CD14-positive monocyte (primary cell): ENCODE data around the gene DCC. TPM values are rescaled to one million over a fixed set of nuclear protein-coding genes. Genes with fewer than 3 reads are reported as not detected.

ENCODE experiments used
- DNase-seq, 3 donors: peaks; one replicate each; pipeline ENCODE4 v3.0.0-alpha.2; 2011 to 2022
- H2AFZ ChIP-seq: 2 replicates; pipeline ENCODE4 v1.6.0; 2012; ENCODE audit warnings: mild to moderate bottlenecking, low read depth, low read length, inconsistent platforms; ENCODE audit not compliant: insufficient read depth, poor library complexity, severe bottlenecking
- H3K27ac ChIP-seq, 2 donors: 1 replicate in 1 of 2; 2 replicates in 1 of 2; pipeline ENCODE4 v1.5.1; 2012 to 2013; ENCODE audit warnings: low read length in 2 of 2, control low read depth in 1 of 2, inconsistent platforms in 1 of 2, low read depth in 1 of 2, mild to moderate bottlenecking in 1 of 2
- H3K27me3 ChIP-seq, 2 donors: one replicate each; pipeline versions ENCODE4 v1.6.0 to v1.6.1; 2011 to 2013; ENCODE audit warnings: low read length in 2 of 2; ENCODE audit not compliant: control insufficient read depth in 2 of 2, insufficient read depth in 2 of 2
- H3K36me3 ChIP-seq, 2 donors: replicated peaks in 1 of 2; 1 replicate in 1 of 2; 2 replicates in 1 of 2; pipeline versions ENCODE4 v1.5.1 to v1.6.1; 2012 to 2013; ENCODE audit warnings: low read length in 2 of 2, control low read depth in 1 of 2, inconsistent platforms in 1 of 2, mild to moderate bottlenecking in 1 of 2; ENCODE audit not compliant: insufficient read depth in 2 of 2, control insufficient read depth in 1 of 2
- H3K4me1 ChIP-seq, 2 donors: 1 replicate in 1 of 2; 2 replicates in 1 of 2; pipeline versions ENCODE4 v1.5.1 to v1.6.1; 2012 to 2013; ENCODE audit warnings: low read length in 2 of 2, control low read depth in 1 of 2, inconsistent platforms in 1 of 2, mild to moderate bottlenecking in 1 of 2, moderate library complexity in 1 of 2; ENCODE audit not compliant: insufficient read depth in 2 of 2, control insufficient read depth in 1 of 2
- H3K4me2 ChIP-seq: replicated peaks from 2 replicates; pipeline ENCODE3; 2012; ENCODE audit warnings: low read length, moderate library complexity, mild to moderate bottlenecking; ENCODE audit not compliant: poor library complexity, severe bottlenecking; ENCODE audit errors: extremely low read depth
- H3K4me3 ChIP-seq, 3 experiments: fragments of 200-600 bp in 1 of 3; sonication (generic) in 1 of 3; replicated peaks in 1 of 3; 1 replicate in 2 of 3; 2 replicates in 1 of 3; pipeline ENCODE4 v1.5.1; 2011 to 2013; ENCODE audit warnings: low read length in 3 of 3, mild to moderate bottlenecking in 3 of 3, control low read depth in 2 of 3, low read depth in 2 of 3, inconsistent platforms in 1 of 3, moderate library complexity in 1 of 3
- H3K79me2 ChIP-seq: 2 replicates; pipeline ENCODE4 v1.6.0; 2012; ENCODE audit warnings: mild to moderate bottlenecking, control low read depth, inconsistent platforms, low read length, moderate library complexity; ENCODE audit not compliant: insufficient read depth
- H3K9ac ChIP-seq: 2 replicates; pipeline ENCODE4 v1.6.0; 2017; ENCODE audit warnings: low read length, mild to moderate bottlenecking; ENCODE audit not compliant: insufficient read depth, poor library complexity, severe bottlenecking
- H3K9me3 ChIP-seq, 2 donors: replicated peaks in 1 of 2; 1 replicate in 1 of 2; 2 replicates in 1 of 2; pipeline versions ENCODE4 v1.5.1 to v1.6.1; 2012 to 2013; ENCODE audit warnings: low read length in 2 of 2, control low read depth in 1 of 2; ENCODE audit not compliant: control insufficient read depth in 1 of 2, insufficient read depth in 1 of 2
- H4K20me1 ChIP-seq: 2 replicates; pipeline ENCODE4 v1.6.0; 2012; ENCODE audit warnings: mild to moderate bottlenecking, low read length, control low read depth, moderate library complexity; ENCODE audit not compliant: insufficient read depth
- H3K27ac Mint-ChIP-seq, 7 donors: one replicate each; pipeline ENCODE4 v1.8.0; 2020; ENCODE audit warnings: mild to moderate bottlenecking in 7 of 7, mixed read lengths in 7 of 7, moderate library complexity in 6 of 7, inconsistent platforms in 2 of 7
- H3K27me3 Mint-ChIP-seq, 3 donors: one replicate each; pipeline ENCODE4 v1.8.0; 2021 to 2022; ENCODE audit warnings: low read depth in 3 of 3, mild to moderate bottlenecking in 3 of 3, mixed read lengths in 3 of 3, moderate library complexity in 3 of 3, inconsistent platforms in 1 of 3
- H3K36me3 Mint-ChIP-seq, 2 donors: one replicate each; pipeline ENCODE4 v1.8.0; 2020; ENCODE audit warnings: mixed read lengths in 2 of 2, inconsistent platforms in 1 of 2, mild to moderate bottlenecking in 1 of 2
- H3K4me1 Mint-ChIP-seq: one replicate; pipeline ENCODE4 v1.8.0; 2020; ENCODE audit warnings: mild to moderate bottlenecking, mixed read lengths
- H3K4me3 Mint-ChIP-seq, 2 donors: one replicate each; pipeline ENCODE4 v1.8.0; 2020; ENCODE audit warnings: mild to moderate bottlenecking in 2 of 2, mixed read lengths in 2 of 2, moderate library complexity in 1 of 2
- H3K9me3 Mint-ChIP-seq, 7 donors: one replicate each; pipeline ENCODE4 v1.8.0; 2020 to 2022; ENCODE audit warnings: mixed read lengths in 7 of 7, mild to moderate bottlenecking in 6 of 7, moderate library complexity in 6 of 7, inconsistent platforms in 2 of 7
- WGBS: methylation state at CpG from one replicate; pipeline ENCODE4 v1.1.5; 2013; ENCODE audit warnings: missing lambda C conversion rate; ENCODE audit not compliant: insufficient coverage; 5-methylcytosine and 5-hydroxymethylcytosine counted together
- intact Hi-C, 2 donors: fragments of 100-400 bp; cut with micrococcal nuclease; formaldehyde crosslinking; loops; one replicate each; pipeline versions ENCODE4 v1.15.0 to v1.15.1; 2023
- polyA plus RNA-seq, 3 donors: library from polyadenylated mRNA; depleted of rRNA in 1 of 3; unstranded in 2 of 3; stranded (reverse) in 1 of 3; fragments of 300-500 nt in 2 of 3; fragments of >200 nt in 1 of 3; fragmentation: Illumina TruSeq in 2 of 3; gene quantifications; 1 replicate in 2 of 3; 2 replicates in 1 of 3; pipeline ENCODE4 v1.2.3, GENCODE V29; 2012 to 2021
- TF ChIP-seq, protein P1 (sequence below): fragments of 200-600 bp; IDR thresholded peaks from one replicate; pipeline ENCODE4 v1.8.0; 2022; ENCODE audit warnings: antibody characterized with exemption, mild to moderate bottlenecking

DCC gene
- polyA plus RNA-seq, 3 donors: not detected

DNA sequence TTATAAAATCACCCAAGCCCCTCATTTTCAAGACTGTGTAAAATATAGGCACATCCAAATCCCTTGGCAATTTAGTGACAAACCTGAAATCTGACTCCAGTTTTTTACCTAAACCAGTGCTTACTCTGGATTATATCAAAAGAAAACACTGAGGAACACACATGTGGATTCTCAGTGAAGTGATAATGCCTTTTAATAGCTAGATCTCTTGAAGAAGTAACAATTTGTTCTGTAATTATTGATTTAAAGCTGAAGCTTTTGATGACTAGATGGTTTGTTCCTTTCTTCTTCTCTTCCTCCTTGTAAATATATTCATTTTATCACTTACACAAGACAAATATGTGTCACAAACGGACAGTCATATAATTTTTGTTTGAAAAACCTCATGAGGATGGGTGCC is 894.6 kb downstream of the DCC start:
- Mint-ChIP-seq H3K4me3 (no peak overlapping the region), H3K9me3 (peaks cover 0 to 4% (median 0%) of the 10 kb centered on the region in 7 donors), H3K27me3 (no peaks in the 10 kb centered on the region), H3K36me3 (no peaks in the 10 kb centered on the region), H3K27ac (no peak overlapping the region), H3K4me1 (no peaks in the 10 kb centered on the region)
- intact Hi-C loops: no loop called here
- H4K20me1 ChIP-seq: no peaks in the 10 kb centered on the region
- H3K79me2 ChIP-seq: no peaks in the 10 kb centered on the region
- DNase-seq: no peak
- no peaks in the 10 kb centered on the region for H3K27me3 ChIP-seq
- no peak overlapping the region for H2AFZ ChIP-seq
- no peaks in the 10 kb centered on the region for H3K4me1 ChIP-seq
- no CpG with 5 or more reads among the region's 1 CpG for WGBS
- H3K4me2 ChIP-seq: no peak overlapping the region
- no peak overlapping the region for H3K27ac ChIP-seq
- H3K36me3 ChIP-seq: no peaks in the 10 kb centered on the region
- TF ChIP-seq, protein P1, sequence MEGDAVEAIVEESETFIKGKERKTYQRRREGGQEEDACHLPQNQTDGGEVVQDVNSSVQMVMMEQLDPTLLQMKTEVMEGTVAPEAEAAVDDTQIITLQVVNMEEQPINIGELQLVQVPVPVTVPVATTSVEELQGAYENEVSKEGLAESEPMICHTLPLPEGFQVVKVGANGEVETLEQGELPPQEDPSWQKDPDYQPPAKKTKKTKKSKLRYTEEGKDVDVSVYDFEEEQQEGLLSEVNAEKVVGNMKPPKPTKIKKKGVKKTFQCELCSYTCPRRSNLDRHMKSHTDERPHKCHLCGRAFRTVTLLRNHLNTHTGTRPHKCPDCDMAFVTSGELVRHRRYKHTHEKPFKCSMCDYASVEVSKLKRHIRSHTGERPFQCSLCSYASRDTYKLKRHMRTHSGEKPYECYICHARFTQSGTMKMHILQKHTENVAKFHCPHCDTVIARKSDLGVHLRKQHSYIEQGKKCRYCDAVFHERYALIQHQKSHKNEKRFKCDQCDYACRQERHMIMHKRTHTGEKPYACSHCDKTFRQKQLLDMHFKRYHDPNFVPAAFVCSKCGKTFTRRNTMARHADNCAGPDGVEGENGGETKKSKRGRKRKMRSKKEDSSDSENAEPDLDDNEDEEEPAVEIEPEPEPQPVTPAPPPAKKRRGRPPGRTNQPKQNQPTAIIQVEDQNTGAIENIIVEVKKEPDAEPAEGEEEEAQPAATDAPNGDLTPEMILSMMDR: no peak
- H3K9me3 ChIP-seq: no peaks in the 10 kb centered on the region
- H3K9ac ChIP-seq: no peak overlapping the region
- H3K4me3 ChIP-seq: no peak overlapping the region

- H3K9me3 ChIP-seq: no peaks in the 10 kb centered on the region
- no peak overlapping the region for H3K4me2 ChIP-seq
- Mint-ChIP-seq H3K4me3 (no peak overlapping the region), H3K27me3 (peaks cover 0 to 1% (median 0%) of the 10 kb centered on the region in 3 donors), H3K36me3 (no peaks in the 10 kb centered on the region), H3K4me1 (no peaks in the 10 kb centered on the region), H3K9me3 (peaks cover 0 to 2% (median 0%) of the 10 kb centered on the region in 7 donors), H3K27ac (no peak overlapping the region)
- no peaks in the 10 kb centered on the region for H4K20me1 ChIP-seq
- no peaks in the 10 kb centered on the region for H3K79me2 ChIP-seq
- H3K36me3 ChIP-seq: no peaks in the 10 kb centered on the region
- TF ChIP-seq, protein P1: no peak
- DNase-seq: no peak
- no peak overlapping the region for H3K27ac ChIP-seq
- H3K27me3 ChIP-seq: no peaks in the 10 kb centered on the region
- H3K9ac ChIP-seq: no peak overlapping the region
- 100% methylated on average over 1 of the region's 3 CpGs for WGBS
- H3K4me3 ChIP-seq: no peak overlapping the region
- H2AFZ ChIP-seq: no peak overlapping the region
- H3K4me1 ChIP-seq: no peaks in the 10 kb centered on the region
- intact Hi-C loops: no loop called here
Observed at GRCh38 chr18:53241161-53241560, 901.2 kb downstream of the DCC start.
